IPS DF 4.7 (cell line): ENCODE measurements around the gene HOXA6.

Source experiments
- DNase-seq: peaks from one replicate; pipeline ENCODE4 v3.0.0-alpha.2; 2013; ENCODE audit warnings: low spot score; ENCODE audit errors: extremely low read depth

Gene HOXA6

DNA sequence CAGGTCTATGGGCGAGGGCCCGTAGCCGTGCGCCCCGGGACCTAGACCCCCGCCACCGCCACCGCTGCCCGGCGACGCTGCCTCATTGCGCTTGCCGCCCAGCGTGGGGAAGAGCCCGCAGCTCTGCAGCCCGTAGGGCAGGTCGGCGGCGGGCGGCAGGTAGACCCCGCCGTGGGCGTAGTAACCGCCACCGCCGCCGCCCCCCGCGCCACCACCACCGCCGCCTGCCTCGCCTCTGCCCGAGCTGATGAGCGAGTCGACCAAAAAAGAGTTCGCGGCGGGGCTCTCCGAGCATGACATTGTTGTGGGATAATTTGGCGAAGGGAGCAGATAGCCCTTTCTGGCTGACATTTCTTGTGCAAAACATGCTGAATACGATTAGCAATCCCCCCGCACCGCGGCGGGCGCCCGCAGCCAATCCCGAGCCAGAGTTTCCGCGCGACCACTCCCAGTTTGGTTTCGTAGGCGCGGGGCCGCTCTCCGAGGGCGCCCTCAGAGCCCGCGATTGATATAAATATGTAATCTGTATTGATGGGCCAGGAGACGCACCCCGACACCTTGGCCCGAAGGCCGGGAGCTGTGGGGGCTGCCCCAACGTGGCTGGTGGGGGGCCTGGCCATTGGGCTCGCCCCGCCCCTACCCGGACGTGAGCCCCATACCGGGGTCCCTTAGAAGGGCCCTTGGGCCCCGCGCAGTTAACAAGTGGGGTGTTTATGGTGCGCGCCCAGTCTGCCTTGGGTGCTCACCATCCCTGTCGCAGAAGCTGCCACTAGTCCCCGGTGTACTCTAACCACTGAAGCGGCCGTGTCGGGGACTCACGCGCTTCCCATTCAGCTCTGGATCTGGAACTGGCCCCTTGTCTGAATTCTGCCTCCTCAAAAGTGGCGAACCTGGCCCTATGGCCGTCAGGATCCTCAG lies 26.6 kb upstream of the HOXA6 start, which contains the start of gene HOXA10:
Gene HOXA10, minus strand, starts transcription at position 365 of the 918 bp plus-strand sequence. Its CDS starts 14 bp downstream, at position 351.
- no peak for DNase-seq

DNA sequence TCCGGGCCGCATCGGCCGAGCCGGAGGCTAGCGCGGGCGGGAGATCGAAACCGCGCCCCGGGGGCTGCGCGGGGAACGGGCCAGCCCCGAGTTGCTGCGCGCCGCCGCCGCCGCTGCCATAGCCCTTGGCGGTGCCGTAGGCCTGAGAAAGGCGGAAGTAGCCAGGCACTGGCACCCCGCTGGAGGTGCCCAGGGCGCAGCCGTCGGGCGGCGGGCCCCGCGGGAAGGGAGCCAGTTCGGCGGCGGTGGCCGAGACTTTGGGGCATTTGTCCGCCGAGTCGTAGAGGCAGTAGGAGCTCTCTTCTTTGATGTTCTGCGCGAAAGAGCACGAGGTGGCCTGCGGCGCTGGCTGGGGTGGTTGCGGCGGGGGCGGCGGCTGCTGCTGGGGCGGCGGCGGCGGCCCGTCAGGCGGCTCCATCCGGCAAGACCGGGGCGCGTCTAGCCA lies 26.0 kb upstream of the HOXA6 start:
- DNase-seq: no peak

DNA sequence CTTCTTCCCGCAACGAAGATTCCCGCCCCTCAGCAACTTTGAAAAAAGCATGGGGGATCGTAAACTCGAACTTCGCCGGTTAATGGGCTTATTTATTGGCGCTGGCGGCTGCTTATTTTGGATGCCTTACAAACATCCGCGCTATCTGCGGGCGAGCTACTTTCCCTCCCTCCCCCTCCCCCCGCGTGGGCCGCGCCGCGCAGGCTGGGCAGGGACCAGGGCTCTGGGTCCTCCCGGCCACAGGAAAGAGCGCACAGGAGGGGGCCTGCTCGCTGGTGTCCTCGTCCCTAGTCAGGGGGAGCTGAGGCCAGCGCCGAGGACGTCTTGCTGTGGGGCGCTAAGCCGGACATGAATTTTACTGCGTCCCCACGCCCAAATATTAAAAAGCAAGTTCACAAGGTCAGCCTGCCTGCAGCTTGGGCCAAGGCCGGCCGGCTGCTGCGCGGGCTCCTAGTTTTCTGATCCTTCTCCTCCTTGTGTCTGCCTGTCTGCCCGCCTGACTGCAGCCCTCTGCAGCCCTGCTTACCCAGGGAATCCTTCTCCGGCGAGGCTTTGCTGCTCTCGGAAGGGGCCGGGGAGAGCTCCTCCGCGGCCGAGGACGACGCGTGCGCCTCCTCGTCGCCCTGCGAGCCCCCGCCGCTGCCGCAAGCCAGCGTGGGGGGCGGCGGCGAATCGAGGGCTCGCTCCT lies 25.4 kb upstream of the HOXA6 start:
- no peak for DNase-seq

DNA sequence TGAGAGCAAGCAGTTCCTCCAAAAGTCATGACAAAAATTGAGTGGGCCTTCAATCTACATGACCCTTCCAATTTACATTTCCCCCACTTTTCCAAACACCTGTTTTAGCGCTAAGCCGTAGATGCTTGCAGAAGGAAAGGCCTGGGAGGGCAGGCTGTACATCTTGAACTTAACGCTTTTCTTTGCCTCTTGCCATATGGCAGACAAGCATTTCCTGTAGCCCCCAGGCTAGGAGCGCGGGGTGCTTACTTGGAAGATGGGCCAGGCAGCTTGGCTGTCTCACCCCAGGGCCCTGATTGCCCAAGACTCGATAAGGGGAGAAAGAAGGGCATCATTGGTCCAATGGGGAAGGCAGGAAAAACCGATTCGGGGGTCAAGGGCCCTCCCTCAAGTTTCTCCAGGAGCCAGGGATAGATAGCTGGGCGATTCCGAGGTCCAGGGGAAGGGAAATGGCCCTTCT lies 24.8 kb upstream of the HOXA6 start:
- no peak for DNase-seq

DNA sequence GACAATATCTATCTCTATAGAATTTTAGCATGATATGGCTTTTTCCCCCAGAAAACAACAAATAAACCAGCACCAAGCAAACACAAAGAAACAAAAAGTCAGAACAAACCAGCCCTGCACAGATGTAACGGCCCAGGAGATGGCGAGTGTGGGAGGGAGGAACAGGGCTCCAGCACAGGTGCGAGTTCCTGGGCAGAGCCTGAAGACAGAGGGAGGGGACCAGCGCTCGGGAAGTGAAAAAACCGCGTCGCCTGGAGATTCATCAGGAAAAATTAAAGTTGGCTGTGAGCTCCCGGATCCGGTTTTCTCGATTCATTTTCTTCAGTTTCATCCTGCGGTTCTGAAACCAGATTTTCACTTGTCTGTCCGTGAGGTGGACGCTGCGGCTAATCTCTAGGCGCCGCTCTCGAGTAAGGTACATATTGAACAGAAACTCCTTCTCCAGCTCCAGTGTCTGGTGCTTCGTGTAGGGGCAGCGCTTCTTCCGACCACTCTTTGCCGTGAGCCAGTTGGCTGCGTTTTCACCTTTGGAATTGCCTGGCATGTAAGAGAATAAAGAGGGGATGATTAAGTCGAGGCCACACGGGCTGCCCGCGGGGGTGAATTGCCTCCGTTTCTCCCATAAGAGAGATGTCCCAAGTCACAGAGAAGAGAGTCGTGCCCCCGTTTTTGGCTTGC lies 24.2 kb upstream of the HOXA6 start:
- DNase-seq: no peak

DNA sequence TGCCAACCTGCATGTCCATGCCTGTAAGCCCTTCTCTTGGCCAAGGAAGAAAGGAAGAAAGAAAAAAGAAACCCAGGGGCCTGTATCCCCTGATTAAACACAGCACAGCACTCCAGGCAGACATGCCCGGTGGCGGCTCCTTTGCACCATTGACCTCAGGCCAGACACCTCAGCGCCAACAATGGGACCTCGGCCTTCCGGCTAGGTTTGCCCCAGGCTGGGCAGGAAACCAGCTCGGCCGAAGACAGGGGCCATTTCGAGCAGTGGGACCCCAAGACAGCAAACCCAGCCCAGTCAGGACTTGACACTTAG lies 23.7 kb upstream of the HOXA6 start:
- DNase-seq: no peak

DNA sequence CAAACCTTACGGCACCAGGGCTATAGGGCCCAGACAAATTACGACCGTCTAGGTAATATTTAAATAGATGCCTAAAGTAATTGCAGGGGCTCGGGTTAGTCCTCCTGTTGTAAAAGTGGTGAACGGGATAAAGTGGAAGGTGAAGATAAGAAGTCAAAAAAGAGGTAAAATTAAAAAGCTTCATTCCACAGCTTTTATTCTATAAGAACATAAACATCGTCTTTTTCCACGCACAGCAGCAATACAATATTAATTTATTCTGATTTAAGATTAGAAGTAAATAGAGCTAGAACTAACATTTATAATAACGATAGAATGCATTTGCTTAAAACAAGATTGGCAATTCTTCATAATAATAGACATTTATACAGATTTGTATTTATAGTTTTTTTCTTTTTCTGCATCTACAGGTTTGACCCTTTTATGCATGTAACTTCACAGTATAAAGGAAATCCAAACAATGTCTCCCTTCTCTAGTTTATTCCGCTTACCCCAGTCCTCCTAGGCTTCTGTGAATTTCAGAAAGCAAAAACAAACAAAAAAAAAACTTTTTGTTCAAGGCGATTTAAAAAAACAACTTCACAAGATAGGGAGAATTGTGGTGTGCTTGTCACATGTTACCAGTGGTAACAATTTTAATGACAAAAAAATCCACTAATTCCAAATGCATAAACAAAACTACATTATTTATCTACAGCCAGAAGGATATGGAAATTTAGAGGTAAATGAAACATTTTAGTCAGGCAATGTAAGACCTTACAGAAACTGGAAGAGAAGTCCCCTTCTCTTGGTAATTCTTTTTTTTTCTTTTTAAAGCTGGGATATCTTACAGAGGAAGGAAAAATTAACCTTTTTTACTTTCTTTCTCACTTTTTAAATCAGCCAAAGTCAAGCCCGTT lies 23.1 kb upstream of the HOXA6 start:
- DNase-seq: no peak

DNA sequence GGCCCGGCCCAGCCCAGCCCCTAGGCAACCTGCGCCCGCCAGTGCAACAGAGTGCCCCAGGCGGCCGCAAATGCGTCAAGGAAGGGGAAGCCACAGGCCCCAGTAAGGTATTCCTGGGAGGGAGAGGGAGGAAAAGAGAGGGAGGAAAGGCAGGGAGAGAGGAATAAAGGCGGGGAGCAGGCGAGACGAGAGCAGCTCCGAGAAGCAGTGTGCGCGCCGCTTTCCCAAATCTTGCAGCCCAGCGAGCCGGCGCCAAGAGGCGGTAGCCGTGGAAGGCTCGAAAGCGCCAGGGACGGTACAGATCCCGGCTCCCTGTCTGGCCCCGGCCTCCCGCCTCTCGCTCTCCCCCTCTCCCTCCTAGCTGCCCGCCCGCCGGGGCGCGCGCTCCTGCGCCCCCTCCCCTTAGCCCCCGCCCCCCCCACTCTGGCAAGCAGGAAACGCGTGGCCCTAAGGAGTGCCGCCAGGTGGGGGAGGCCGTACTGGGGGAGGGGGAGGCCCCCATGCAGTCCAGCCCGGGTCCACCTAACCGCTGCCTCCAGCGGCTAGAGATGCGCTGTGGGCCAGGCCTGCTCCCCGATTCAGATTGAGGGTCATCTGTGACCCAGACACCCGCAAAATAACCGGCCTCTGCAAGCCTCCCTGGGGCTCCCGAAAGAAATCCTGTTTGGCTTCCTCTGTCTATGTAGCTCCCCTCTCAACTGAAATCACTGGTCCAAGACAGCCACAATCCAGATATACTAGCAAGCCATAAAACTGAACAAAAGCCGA lies 22.3 kb upstream of the HOXA6 start:
- no peak for DNase-seq

DNA sequence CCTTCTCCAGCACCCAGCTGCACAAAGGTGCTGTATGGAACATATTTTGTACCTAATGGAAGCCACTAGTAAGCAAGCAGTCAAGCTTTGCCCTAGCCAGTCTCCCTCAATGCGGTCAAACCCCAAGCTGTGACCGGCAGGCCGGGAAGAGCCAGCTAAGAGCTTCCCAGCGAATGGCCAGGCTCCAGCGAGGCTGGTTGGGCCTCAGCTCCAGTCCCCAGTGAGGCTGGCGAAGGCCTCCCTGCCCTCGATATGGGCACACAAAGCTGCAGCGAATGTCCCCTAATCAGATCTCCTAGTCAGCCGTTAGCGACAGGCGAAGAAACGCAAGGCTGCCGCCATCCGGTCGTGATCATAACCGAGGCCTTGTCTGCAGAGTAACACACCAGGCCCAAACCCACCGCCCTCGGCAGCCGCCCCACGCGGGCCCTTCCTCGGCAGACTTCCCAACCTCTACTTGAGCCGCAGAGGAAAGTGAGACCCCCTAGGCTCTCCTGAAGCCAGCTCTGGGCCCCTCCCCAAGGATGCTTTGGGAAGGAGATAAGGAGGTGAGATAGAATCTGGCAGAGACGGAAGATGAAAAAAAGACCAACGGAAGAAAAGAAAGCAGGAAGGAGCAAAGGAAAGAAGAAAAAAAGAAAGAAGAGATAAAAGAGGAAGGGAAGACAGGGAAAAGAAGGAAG lies 20.8 kb upstream of the HOXA6 start:
- DNase-seq: no peak

DNA sequence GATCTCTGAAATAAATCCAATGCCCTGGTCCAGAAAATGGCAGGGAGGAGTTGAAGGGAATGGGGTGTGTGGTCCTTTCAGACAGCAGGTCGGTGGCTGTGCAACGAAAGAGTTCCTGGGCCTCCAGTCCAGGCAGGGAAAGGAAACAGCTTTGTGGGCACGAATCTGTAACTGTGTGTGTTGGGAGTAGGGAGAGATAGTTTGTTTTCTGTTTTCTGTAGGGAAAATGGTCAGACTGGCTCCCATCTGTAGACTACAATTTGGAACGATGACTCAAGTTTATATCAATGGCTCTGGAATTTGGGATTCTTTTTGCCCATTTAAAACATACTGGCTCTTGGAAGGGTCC lies 20.3 kb upstream of the HOXA6 start:
- DNase-seq: no peak

DNA sequence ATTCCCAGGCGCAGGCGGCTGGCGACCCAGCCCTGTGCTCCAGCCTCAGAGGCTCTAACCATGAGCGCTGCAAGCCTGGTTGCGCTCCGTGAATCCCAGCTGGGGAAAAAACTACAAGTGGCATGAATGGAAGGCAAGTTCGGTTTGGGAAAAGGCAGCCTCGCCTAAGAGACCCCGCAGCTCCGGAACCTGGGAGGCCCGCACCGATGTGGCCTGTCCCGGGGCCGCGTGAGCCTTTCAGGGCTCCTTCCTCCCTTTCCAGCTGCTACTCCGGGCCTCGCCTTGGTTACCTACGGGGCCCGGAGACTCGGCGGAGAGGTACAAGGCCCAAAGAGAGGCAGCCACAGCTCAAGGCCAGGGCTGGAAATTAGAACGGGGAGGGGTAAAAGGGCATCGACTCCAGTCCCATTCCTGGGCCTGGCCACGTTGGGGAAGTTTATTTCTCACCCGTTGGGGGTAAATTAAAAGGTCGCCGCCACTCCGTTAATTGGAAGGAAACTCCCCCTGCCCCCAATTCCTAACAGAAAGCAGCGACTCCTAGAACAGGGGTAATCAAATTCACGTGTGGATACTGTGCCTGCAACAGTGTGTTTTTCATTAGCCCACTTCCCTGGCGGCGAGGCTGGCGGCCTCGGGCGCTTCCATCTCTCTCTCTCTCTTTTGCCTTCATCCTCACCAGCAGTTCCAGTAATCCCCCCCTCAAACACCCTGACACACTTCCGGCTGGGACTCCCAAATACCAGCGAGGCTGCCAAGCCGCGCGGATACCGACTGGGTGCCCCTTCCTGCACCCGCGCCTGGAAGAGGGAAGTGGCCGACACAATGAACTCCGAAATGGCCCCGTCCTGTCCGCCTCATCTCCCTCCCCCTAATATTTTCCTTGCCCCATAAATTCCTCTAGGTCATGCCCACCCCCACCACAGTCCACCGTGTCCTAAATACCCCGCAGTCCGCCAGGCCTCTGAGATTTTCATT lies 19.2 kb upstream of the HOXA6 start:
- DNase-seq: no peak

DNA sequence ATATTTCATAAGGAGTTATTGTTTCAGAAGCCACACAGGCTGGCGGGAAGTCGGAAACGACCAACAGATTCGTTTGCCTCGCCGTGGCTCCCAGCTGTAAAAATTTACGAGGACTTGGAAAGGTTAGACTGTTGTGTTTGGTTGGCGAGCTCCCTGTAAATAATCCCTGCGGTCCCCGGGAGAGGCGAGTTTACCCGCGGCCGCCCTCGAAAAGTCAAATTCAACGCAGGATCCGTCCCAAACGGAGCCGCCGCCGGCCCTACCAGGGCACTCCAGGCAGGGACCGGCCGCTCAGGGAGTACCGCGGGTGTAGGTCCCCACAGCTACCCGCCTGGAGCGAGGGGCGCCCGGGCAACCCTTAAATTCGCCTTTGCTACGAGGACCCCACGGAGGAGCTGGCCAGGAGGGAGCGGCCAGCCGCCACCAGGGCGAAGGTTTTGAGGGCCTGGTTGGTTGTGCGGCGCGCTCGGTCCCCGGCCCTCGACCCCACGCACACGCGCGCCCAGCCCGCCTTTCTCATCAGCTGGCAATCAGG lies 18.5 kb upstream of the HOXA6 start:
- DNase-seq: no peak

DNA sequence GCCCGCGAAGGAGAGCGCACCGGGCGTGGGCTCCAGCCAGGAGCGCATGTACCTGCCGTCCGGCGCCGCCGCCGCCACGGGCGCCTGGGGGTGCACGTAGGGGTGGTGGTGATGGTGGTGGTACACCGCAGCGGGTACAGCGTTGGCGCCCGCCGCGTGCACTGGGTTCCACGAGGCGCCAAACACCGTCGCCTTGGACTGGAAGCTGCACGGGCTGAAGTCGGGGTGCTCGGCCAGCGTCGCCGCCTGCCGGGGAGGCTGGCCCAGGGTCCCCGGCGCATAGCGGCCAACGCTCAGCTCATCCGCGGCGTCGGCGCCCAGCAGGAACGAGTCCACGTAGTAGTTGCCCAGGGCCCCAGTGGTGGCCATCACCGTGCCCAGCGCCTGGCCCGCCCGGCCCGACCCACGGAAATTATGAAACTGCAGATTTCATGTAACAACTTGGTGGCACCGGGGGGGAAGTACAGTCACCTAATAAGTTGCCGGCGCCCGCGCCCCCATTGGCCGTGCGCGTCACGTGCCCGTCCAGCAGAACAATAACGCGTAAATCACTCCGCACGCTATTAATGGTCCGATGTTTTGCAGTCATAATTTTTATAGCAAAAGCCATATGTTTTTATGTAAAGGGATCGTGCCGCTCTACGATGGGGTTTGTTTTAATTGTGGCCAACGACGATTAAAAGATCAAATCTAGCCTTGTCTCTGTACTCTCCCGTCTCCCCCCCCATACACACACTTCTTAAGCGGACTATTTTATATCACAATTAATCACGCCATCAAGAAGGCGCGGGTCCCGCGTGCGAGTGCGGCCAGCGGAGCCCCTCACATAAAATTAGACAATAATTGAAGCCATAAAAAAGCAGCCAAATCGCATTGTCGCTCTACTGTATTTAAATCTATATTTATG lies 17.8 kb upstream of the HOXA6 start, which contains the start of gene HOXA9:
Gene HOXA9, minus strand, starts transcription at position 449 of the 907 bp plus-strand sequence. Its CDS starts 80 bp downstream, at position 369.
- no peak for DNase-seq

DNA sequence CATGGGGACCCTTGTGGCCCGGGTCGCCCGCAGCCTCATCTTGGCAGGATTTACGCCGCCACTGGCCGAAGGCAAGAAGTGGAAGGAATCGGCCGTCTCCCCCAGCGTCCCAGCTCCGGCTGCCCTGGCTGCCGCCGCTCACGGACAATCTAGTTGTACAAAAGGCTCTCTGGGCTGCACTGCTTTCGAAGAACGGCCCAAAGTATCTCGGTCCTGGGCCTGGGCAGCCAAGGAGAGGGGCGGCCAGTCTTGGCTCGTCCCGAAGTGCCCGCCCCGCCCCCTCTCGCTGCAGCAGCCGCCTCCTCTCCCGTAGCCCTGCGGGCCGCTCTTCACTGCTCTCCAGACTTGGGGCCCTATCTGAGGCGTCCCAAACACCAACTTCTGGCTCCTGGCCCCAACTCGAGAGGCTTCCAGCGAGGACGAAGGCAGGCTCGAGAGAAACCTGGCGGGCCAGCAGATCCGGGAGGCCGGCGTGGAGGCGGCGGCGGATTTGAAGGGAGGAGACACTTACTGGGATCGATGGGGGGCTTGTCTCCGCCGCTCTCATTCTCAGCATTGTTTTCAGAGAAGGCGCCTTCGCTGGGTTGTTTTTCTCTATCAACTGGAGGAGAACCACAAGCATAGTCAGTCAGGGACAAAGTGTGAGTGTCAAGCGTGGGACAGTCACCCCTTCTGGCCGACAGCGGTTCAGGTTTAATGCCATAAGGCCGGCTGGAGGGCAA lies 17.0 kb upstream of the HOXA6 start:
- no peak for DNase-seq

DNA sequence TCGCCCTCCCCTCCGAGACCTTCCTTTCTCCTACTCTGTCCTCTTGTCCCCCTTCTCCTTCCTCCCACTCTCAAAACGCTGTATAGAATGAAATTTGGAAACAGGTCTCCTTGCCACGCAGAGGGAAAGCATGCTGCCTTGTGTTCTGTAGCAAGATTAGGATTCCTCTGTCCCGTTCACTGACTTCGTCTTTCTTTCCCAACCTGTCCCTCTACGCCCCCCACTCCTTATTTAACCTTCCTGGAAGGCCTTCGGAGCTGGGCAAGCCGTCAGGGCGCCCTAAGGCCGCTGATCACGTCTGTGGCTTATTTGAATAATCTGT lies 16.4 kb upstream of the HOXA6 start:
- no peak for DNase-seq

DNA sequence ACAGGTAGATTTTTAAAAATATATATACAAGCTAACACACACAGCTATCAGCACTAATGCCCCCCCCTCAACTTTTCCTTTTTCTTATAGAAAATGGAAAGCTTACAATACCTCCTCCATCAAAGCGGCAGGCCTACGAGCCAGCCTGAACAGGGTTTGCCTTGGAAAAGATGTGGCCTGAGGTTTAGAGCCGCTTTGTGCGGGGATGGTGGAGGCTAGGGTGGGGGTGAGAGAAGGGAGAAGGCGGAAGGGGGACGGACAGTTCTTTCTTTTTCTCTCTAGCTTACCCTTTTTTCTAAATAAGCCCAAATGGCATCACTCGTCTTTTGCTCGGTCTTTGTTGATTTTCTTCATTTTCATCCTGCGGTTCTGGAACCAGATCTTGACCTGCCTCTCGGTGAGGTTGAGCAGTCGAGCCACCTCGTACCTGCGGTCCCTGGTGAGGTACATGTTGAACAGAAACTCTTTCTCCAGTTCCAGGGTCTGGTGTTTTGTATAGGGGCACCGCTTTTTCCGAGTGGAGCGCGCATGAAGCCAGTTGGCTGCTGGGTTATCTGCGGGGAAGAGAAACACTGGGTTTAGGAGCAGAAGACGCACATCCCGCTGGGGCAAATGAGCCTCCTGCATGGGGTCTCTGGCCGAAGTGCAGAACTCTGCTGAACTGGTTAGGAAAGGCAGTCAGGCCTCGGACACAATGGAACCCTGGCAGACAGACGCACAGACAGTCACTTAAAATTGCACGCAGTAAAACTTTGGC lies 15.9 kb upstream of the HOXA6 start:
- no peak for DNase-seq
